HepG2 (cell line): ENCODE measurements around the gene EZH1. TPM values are rescaled to one million over a fixed set of nuclear protein-coding genes. Genes with fewer than 3 reads are reported as not detected.

Experiments used
- BCL6 ChIP-seq: IDR thresholded peaks from 2 replicates; pipeline ENCODE4 v1.6.1; 2016; ENCODE audit warnings: missing genetic modification reagents, missing compliant biosample characterization
- ESRRA ChIP-seq: sonication (generic); formaldehyde crosslinking; IDR thresholded peaks from 2 replicates; pipeline ENCODE4 v1.5.1; 2020; ENCODE audit warnings: mild to moderate bottlenecking, low read depth, missing genetic modification reagents
- FOXA3 ChIP-seq: IDR thresholded peaks from 2 replicates; pipeline ENCODE4 v1.6.1; 2016; ENCODE audit warnings: missing genetic modification reagents, missing compliant biosample characterization
- HOXA7 ChIP-seq: sonication (generic); formaldehyde crosslinking; IDR thresholded peaks from 2 replicates; pipeline ENCODE4 v1.8.1; 2022; ENCODE audit warnings: mild to moderate bottlenecking, missing genetic modification reagents, moderate library complexity
- IKZF5 ChIP-seq: IDR thresholded peaks from 2 replicates; pipeline ENCODE4 v1.6.1; 2018; ENCODE audit warnings: missing genetic modification reagents, mild to moderate bottlenecking, missing compliant biosample characterization
- KAT7 ChIP-seq: IDR thresholded peaks from 2 replicates; pipeline ENCODE4 v1.6.1; 2018; ENCODE audit warnings: borderline replicate concordance, missing compliant biosample characterization
- NCOR1 ChIP-seq: fragments of 200-600 bp; sonication (generic); IDR thresholded peaks from 2 replicates; pipeline ENCODE4 v1.7.0; 2017; ENCODE audit warnings: antibody characterized with exemption, low read length, borderline replicate concordance
- NR2F6 ChIP-seq, 2 experiments: IDR thresholded peaks; 2 replicates each; pipeline ENCODE4 v1.6.1; 2016; ENCODE audit warnings: antibody characterized with exemption in 1 of 2, mild to moderate bottlenecking in 1 of 2
- POGK ChIP-seq: sonication (generic); formaldehyde crosslinking; conservative IDR thresholded peaks from 2 replicates; pipeline ENCODE4 v1.8.0; 2022; ENCODE audit warnings: mild to moderate bottlenecking, moderate library complexity, missing genetic modification reagents
- SIX1 ChIP-seq: sonication (generic); formaldehyde crosslinking; IDR thresholded peaks from 2 replicates; pipeline ENCODE4 v1.4.0; 2020; ENCODE audit warnings: missing genetic modification reagents, borderline replicate concordance
- SIX4 ChIP-seq: sonication (generic); formaldehyde crosslinking; IDR thresholded peaks from 2 replicates; pipeline ENCODE4 v1.4.0; 2020; ENCODE audit warnings: missing genetic modification reagents
- TFAP4 ChIP-seq: sonication (generic); IDR thresholded peaks from 2 replicates; pipeline ENCODE4 v1.6.1; 2016; ENCODE audit warnings: low read depth, borderline replicate concordance
- ZFP90 ChIP-seq: sonication (generic); formaldehyde crosslinking; IDR thresholded peaks from 2 replicates; pipeline ENCODE4 v1.8.0; 2022; ENCODE audit warnings: missing genetic modification reagents, mild to moderate bottlenecking, inconsistent platforms, borderline replicate concordance
- ZKSCAN5 ChIP-seq: sonication (generic); formaldehyde crosslinking; IDR thresholded peaks from 2 replicates; pipeline ENCODE4 v1.5.1; 2020; ENCODE audit warnings: mild to moderate bottlenecking, missing genetic modification reagents
- ZNF138 ChIP-seq: sonication (generic); formaldehyde crosslinking; IDR thresholded peaks from 2 replicates; pipeline ENCODE4 v1.5.0; 2020; ENCODE audit warnings: mild to moderate bottlenecking, low read depth, missing genetic modification reagents
- ZNF614 ChIP-seq: IDR thresholded peaks from 2 replicates; pipeline ENCODE4 v1.6.1; 2018; ENCODE audit warnings: missing biosample characterization, missing genetic modification reagents, inconsistent platforms, borderline replicate concordance
- ZSCAN5A ChIP-seq: sonication (generic); formaldehyde crosslinking; IDR thresholded peaks from 2 replicates; pipeline ENCODE4 v1.8.0; 2022; ENCODE audit warnings: mild to moderate bottlenecking, missing genetic modification reagents, borderline replicate concordance
- ZUFSP ChIP-seq: sonication (generic); formaldehyde crosslinking; IDR thresholded peaks from 2 replicates; pipeline ENCODE4 v1.9.0; 2021; ENCODE audit warnings: missing genetic modification reagents, mild to moderate bottlenecking, borderline replicate concordance
- polyA plus RNA-seq, 8 experiments: library from polyadenylated mRNA; depleted of rRNA in 3 of 8; stranded (reverse) in 7 of 8; unstranded in 1 of 8; fragments of >200 nt; fragmentation: Illumina TruSeq in 4 of 8; extraction: Trizol in 4 of 8; gene quantifications; 2 replicates each; pipeline versions ENCODE4 v1.2.1 to v1.2.3, GENCODE V29; 2011 to 2016; ENCODE audit warnings: low read depth in 4 of 8, missing spikeins in 1 of 8, mixed read lengths in 1 of 8; ENCODE audit not compliant: insufficient read depth in 1 of 8
- total RNA-seq, 5 experiments: library from RNA; depleted of rRNA; stranded (reverse); fragments of >200 nt; fragmentation: Illumina TruSeq; extraction: Trizol; gene quantifications; 2 replicates each; pipeline ENCODE4 v1.2.3, GENCODE V29; 2016; ENCODE audit warnings: low read depth in 1 of 5
- TF ChIP-seq, protein P1 (sequence below): sonication (generic); formaldehyde crosslinking; IDR thresholded peaks from 2 replicates; pipeline ENCODE4 v1.5.0; 2020; ENCODE audit warnings: mild to moderate bottlenecking, missing genetic modification reagents

The EZH1 gene
- total and polyA plus RNA-seq, 2 of the 13 experiments (the other 11 are each of a cell fraction or from before 2014, with no cell fraction given) = 11.6 to 24.0 TPM

DNA sequence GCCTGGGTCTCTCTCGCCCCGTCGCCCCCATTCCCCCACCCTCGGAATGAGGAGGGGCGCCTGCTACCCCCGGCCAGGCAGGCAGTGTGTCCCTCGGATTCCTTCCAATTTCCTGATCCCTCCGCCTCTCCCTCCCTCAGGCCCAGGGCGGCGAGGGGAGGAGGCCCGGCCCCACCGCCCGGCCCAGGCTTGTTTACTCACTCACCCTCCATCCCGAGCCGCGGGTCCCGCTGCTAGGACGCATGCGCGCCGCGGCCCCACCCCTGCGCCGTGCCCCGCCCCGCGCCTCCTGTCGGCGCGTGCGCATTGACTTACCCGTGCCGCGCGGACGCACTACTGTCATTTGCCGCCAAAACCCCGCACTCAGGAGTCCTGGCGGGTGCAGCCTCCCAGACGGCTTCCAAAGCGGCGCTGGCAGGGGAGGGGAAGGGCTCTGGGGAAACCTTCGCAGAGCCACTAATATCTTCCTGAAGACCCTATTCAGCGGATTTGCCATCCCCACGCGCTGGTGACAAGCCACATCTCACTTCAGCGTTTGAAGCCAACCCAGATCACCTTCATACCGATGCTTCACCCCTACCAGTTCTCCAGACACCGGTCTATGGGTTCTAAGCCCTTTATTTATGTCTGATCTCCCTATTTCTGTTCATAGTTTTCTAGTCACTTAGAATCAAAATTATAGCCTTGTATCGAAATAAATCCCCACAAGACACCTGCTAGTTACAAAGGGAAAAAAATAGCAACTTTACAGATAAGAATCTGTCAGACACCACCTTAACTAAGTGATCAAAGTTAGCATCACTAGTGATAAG is at the start of gene EZH1 (continued):
- TF ChIP-seq ZUFSP (CRISPR knock-in tag) (no peak), ZFP90 (peak; percentile 75), ZSCAN5A (CRISPR knock-in tag) (peak; percentile 89), SIX4 (CRISPR knock-in tag) (no peak), TFAP4 (0 out of 2 replicates have a peak, but pooled peaks have one; percentile 12), ZNF614 (CRISPR knock-in tag) (peak; percentile 71; the same call in 1 of the 2 replicates), KAT7 (CRISPR knock-in tag) (peak; percentile 39; the same call in 1 of the 2 replicates), IKZF5 (CRISPR knock-in tag) (peak; percentile 79), BCL6 (CRISPR knock-in tag) (no peak), SIX1 (CRISPR knock-in tag) (no peak), NR2F6 (IDR thresholded peaks at IDR 0.05) (no peak), NR2F6 (CRISPR knock-in tag; IDR thresholded peaks at IDR 0.05) (no peak; the same call in 1 of the 2 replicates), ZNF138 (CRISPR knock-in tag) (peak; percentile 88; the same call in 1 of the 2 replicates), ZKSCAN5 (no peak), POGK (peak; percentile 21; the same call in 1 of the 2 replicates), NCOR1 (0 out of 2 replicates have a peak, but pooled peaks have one; percentile 18), FOXA3 (CRISPR knock-in tag) (peak; percentile 99), HOXA7 (CRISPR knock-in tag) (peak; percentile 61; the same call in 1 of the 2 replicates), ESRRA (CRISPR knock-in tag) (peak; percentile 74; the same call in 1 of the 2 replicates)
- TF ChIP-seq, protein P1, sequence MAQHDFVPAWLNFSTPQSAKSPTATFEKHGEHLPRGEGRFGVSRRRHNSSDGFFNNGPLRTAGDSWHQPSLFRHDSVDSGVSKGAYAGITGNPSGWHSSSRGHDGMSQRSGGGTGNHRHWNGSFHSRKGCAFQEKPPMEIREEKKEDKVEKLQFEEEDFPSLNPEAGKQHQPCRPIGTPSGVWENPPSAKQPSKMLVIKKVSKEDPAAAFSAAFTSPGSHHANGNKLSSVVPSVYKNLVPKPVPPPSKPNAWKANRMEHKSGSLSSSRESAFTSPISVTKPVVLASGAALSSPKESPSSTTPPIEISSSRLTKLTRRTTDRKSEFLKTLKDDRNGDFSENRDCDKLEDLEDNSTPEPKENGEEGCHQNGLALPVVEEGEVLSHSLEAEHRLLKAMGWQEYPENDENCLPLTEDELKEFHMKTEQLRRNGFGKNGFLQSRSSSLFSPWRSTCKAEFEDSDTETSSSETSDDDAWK (CRISPR knock-in tag) = no peak
